GM23248 (cell line): ENCODE data around the gene CCDC157. TPM values are rescaled to one million over a fixed set of nuclear protein-coding genes. Genes with fewer than 3 reads are reported as not detected.

ENCODE experiments used
- DNase-seq: peaks from one replicate; pipeline ENCODE4 v3.0.0-alpha.2; 2015
- H2AFZ ChIP-seq: fragments of 200-600 bp; sonication (generic); 2 replicates; pipeline ENCODE4 v1.6.1; 2016; ENCODE audit warnings: antibody characterized with exemption
- H3F3A ChIP-seq: fragments of 200-600 bp; sonication (generic); 2 replicates; pipeline ENCODE4 v1.6.1; 2016; ENCODE audit warnings: mild to moderate bottlenecking, antibody characterized with exemption, mixed run types; ENCODE audit not compliant: insufficient read depth
- H3K27ac ChIP-seq: fragments of 200-600 bp; sonication (generic); 2 replicates; pipeline ENCODE4 v1.5.1; 2016; ENCODE audit warnings: mild to moderate bottlenecking
- H3K27me3 ChIP-seq: fragments of 200-600 bp; sonication (generic); replicated peaks from 2 replicates; pipeline ENCODE4 v1.6.1; 2016; ENCODE audit warnings: mild to moderate bottlenecking; ENCODE audit not compliant: insufficient read depth
- H3K36me3 ChIP-seq: fragments of 200-600 bp; sonication (generic); 2 replicates; pipeline ENCODE4 v1.6.1; 2016; ENCODE audit warnings: low read depth, mild to moderate bottlenecking
- H3K4me1 ChIP-seq: fragments of 200-600 bp; sonication (generic); 2 replicates; pipeline ENCODE4 v1.6.1; 2016; ENCODE audit warnings: mild to moderate bottlenecking; ENCODE audit not compliant: insufficient read depth
- H3K4me2 ChIP-seq: fragments of 200-600 bp; sonication (generic); one replicate; pipeline ENCODE4 v1.6.1; 2016; ENCODE audit warnings: mild to moderate bottlenecking; ENCODE audit not compliant: unreplicated experiment
- H3K4me3 ChIP-seq: fragments of 200-600 bp; sonication (generic); 2 replicates; pipeline ENCODE4 v1.5.1; 2016; ENCODE audit warnings: mild to moderate bottlenecking
- H3K79me2 ChIP-seq: fragments of 200-600 bp; sonication (generic); 2 replicates; pipeline ENCODE4 v1.6.1; 2016; ENCODE audit warnings: mild to moderate bottlenecking; ENCODE audit not compliant: insufficient read depth
- H3K9ac ChIP-seq: fragments of 200-600 bp; sonication (generic); 2 replicates; pipeline ENCODE4 v1.6.1; 2016; ENCODE audit warnings: mild to moderate bottlenecking
- H3K9me2 ChIP-seq: fragments of 200-600 bp; sonication (generic); 2 replicates; pipeline ENCODE4 v1.6.1; 2016; ENCODE audit warnings: mixed run types, mild to moderate bottlenecking, moderate library complexity; ENCODE audit not compliant: insufficient read depth
- H3K9me3 ChIP-seq: fragments of 200-600 bp; sonication (generic); one replicate; pipeline ENCODE4 v1.6.1; 2017; ENCODE audit warnings: low read depth
- H4K20me1 ChIP-seq: fragments of 200-600 bp; sonication (generic); 2 replicates; pipeline ENCODE4 v1.6.0; 2016; ENCODE audit not compliant: insufficient read depth
- EZH2 ChIP-seq: fragments of 200-600 bp; sonication (generic); IDR thresholded peaks from 2 replicates; pipeline ENCODE4 v1.6.1; 2018; ENCODE audit warnings: antibody characterized with exemption, mild to moderate bottlenecking; ENCODE audit not compliant: insufficient read depth, poor library complexity, severe bottlenecking
- EZH2phosphoT487 ChIP-seq: fragments of 200-600 bp; sonication (generic); IDR thresholded peaks from 2 replicates; pipeline ENCODE4 v1.6.1; 2018; ENCODE audit warnings: antibody characterized with exemption, moderate library complexity, mild to moderate bottlenecking, low read depth; ENCODE audit not compliant: insufficient read depth
- WGBS, 2 experiments: methylation state at CpG; one replicate each; pipeline ENCODE4 v1.1.6; 2015 to 2017; ENCODE audit warnings: low lambda C conversion rate in 2 of 2, low coverage in 1 of 2; ENCODE audit errors: missing lambda C conversion rate in 2 of 2; 5-methylcytosine and 5-hydroxymethylcytosine counted together
- in situ Hi-C: fragments of 300-500 bp; cut with MboI; formaldehyde crosslinking; loops from 2 replicates; pipeline ENCODE4 v1.15.0; 2020
- polyA plus RNA-seq: library from polyadenylated mRNA; unstranded; fragments of >200 nt; fragmentation: Nextera tagmentation; extraction: Ambion mirVana; gene quantifications from 2 replicates; pipeline ENCODE4 v1.2.1, GENCODE V29; 2016
- total RNA-seq: library from RNA; depleted of rRNA; stranded (reverse); fragments of >200 nt; shearing (Covaris generic); gene quantifications from 2 replicates; pipeline ENCODE4 v1.2.3, GENCODE V29; 2014

Gene CCDC157
- total and polyA plus RNA-seq, 2 experiments from 2014 or later, result 2.7 to 5.0 TPM

GRCh38 chr22:30413745-30414524 lies 57.1 kb downstream of the CCDC157 start:
- Histone ChIP-seq H3K9ac (peak overlapping the region; percentile 41), H3K4me2 (no peak overlapping the region), H3F3A (peaks cover 66% of the 10 kb centered on the region), H3K9me3 (no peaks in the 10 kb centered on the region), H3K36me3 (peaks cover 56% of the 10 kb centered on the region), H3K4me3 (no peak overlapping the region), H4K20me1 (no peaks in the 10 kb centered on the region), H2AFZ (no peak overlapping the region), H3K9me2 (no peaks in the 10 kb centered on the region), H3K27me3 (no peaks in the 10 kb centered on the region), H3K79me2 (peaks cover 31% of the 10 kb centered on the region), H3K4me1 (peaks cover 34% of the 10 kb centered on the region), H3K27ac (peak overlapping the region; percentile 41)
- no peak for TF ChIP-seq EZH2phosphoT487
- WGBS, 2 experiments, result 81% methylated on average over 5 of the region's 5 CpGs
- in situ Hi-C loops, result no loop called here
- DNase-seq, result no peak

- in situ Hi-C loops, result no loop called here
- H3K9me2 ChIP-seq, result no peaks in the 10 kb centered on the region
- no peak overlapping the region for H3K4me2 ChIP-seq
- no peaks in the 10 kb centered on the region for H4K20me1 ChIP-seq
- peaks cover 34% of the 10 kb centered on the region for H3K4me1 ChIP-seq
- no peak overlapping the region for H2AFZ ChIP-seq
- peaks cover 50% of the 10 kb centered on the region for H3K36me3 ChIP-seq
- H3K27me3 ChIP-seq, result no peaks in the 10 kb centered on the region
- no peaks in the 10 kb centered on the region for H3K9me3 ChIP-seq
- peaks cover 68% of the 10 kb centered on the region for H3F3A ChIP-seq
- H3K4me3 ChIP-seq, result no peak overlapping the region
- 90 to 93% methylated on average over 4 of the region's 4 CpGs for WGBS, 2 experiments
- peak; percentile 53 for DNase-seq
- TF ChIP-seq EZH2phosphoT487, result no peak
- no peak for TF ChIP-seq EZH2
- peak overlapping the region; percentile 41 for H3K27ac ChIP-seq
- H3K79me2 ChIP-seq, result peaks cover 29% of the 10 kb centered on the region
- H3K9ac ChIP-seq, result peak overlapping the region; percentile 41
Observed at GRCh38 chr22:30414525-30415047, 57.8 kb downstream of the CCDC157 start.

- in situ Hi-C loops, result no loop called here
- peaks cover 32% of the 10 kb centered on the region for H3K36me3 ChIP-seq
- no peak overlapping the region for H2AFZ ChIP-seq
- no peak overlapping the region for H3K9ac ChIP-seq
- H3K9me2 ChIP-seq, result no peaks in the 10 kb centered on the region
- no peak overlapping the region for H3K4me2 ChIP-seq
- 31 to 36% methylated on average over 2 of the region's 2 CpGs for WGBS, 2 experiments
- peak; percentile 42 for DNase-seq
- H3K4me3 ChIP-seq, result no peak overlapping the region
- peak overlapping the region; percentile 47 for H3K27ac ChIP-seq
- peaks cover 49% of the 10 kb centered on the region for H3K4me1 ChIP-seq
- H4K20me1 ChIP-seq, result no peaks in the 10 kb centered on the region
- no peak for TF ChIP-seq EZH2phosphoT487
- TF ChIP-seq EZH2, result no peak
- H3K9me3 ChIP-seq, result no peaks in the 10 kb centered on the region
- H3K27me3 ChIP-seq, result no peaks in the 10 kb centered on the region
- peaks cover 79% of the 10 kb centered on the region for H3F3A ChIP-seq
- peaks cover 14% of the 10 kb centered on the region; the same call in 1 of the 2 replicates for H3K79me2 ChIP-seq
Observed at GRCh38 chr22:30416403-30416802, 59.6 kb downstream of the CCDC157 start.

- H3K9me2 ChIP-seq, result no peaks in the 10 kb centered on the region
- H3K79me2 ChIP-seq, result peaks cover 14% of the 10 kb centered on the region; the same call in 1 of the 2 replicates
- H3K9ac ChIP-seq, result no peak overlapping the region
- 93 to 96% methylated on average over 1 of the region's 1 CpG for WGBS, 2 experiments
- peaks cover 54% of the 10 kb centered on the region for H3K4me1 ChIP-seq
- peaks cover 83% of the 10 kb centered on the region for H3F3A ChIP-seq
- no peaks in the 10 kb centered on the region for H3K9me3 ChIP-seq
- no peaks in the 10 kb centered on the region for H3K27me3 ChIP-seq
- no peak for TF ChIP-seq EZH2
- H3K4me3 ChIP-seq, result no peak overlapping the region
- H4K20me1 ChIP-seq, result no peaks in the 10 kb centered on the region
- H3K27ac ChIP-seq, result peak overlapping the region; percentile 47
- DNase-seq, result no peak
- in situ Hi-C loops, result no loop called here
- no peak overlapping the region for H2AFZ ChIP-seq
- H3K4me2 ChIP-seq, result no peak overlapping the region
- peaks cover 32% of the 10 kb centered on the region for H3K36me3 ChIP-seq
Observed at GRCh38 chr22:30416837-30417236, 60.0 kb downstream of the CCDC157 start.
